Right atrium auricular region (tissue), 2 donors: Measurements from ENCODE around the gene PPP1R26. TPM values are rescaled to one million over a fixed set of nuclear protein-coding genes. Genes with fewer than 3 reads are reported as not detected.

ENCODE experiments used
- DNase-seq: peaks from one replicate; pipeline ENCODE4 v3.0.0-alpha.2; 2019; ENCODE audit warnings: low spot score
- H3K27ac ChIP-seq, 2 donors: fragments of 200-600 bp; sonication (generic); 1 replicate in 1 of 2; 2 replicates in 1 of 2; pipeline ENCODE4 v1.5.1; 2016 to 2019
- H3K27me3 ChIP-seq, 2 donors: fragments of 200-600 bp; sonication (generic); one replicate each; pipeline versions ENCODE4 v1.5.1 to v1.6.0; 2017 to 2019
- H3K36me3 ChIP-seq: fragments of 200-600 bp; sonication (generic); one replicate; pipeline ENCODE4 v1.5.1; 2016
- H3K4me1 ChIP-seq, 2 donors: fragments of 200-600 bp; sonication (generic); one replicate each; pipeline versions ENCODE4 v1.5.1 to v1.6.0; 2017 to 2019
- H3K4me3 ChIP-seq, 2 donors: fragments of 200-600 bp; sonication (generic); 1 replicate in 1 of 2; 2 replicates in 1 of 2; pipeline ENCODE4 v1.5.1; 2017 to 2019; ENCODE audit warnings: mild to moderate bottlenecking in 1 of 2, moderate library complexity in 1 of 2
- H3K9me3 ChIP-seq, 2 donors: fragments of 200-600 bp; sonication (generic); one replicate each; pipeline ENCODE4 v1.5.1; 2019
- CTCF ChIP-seq, 2 donors: fragments of 200-600 bp; sonication (generic); IDR thresholded peaks; one replicate each; pipeline ENCODE4 v1.5.1; 2019; ENCODE audit warnings: antibody characterized with exemption in 2 of 2
- total RNA-seq, 2 donors: library from RNA; depleted of rRNA; stranded (reverse); fragments of >200 nt; gene quantifications; one replicate each; pipeline ENCODE4 v1.1.0, GENCODE V29; 2016

Gene PPP1R26
- total RNA-seq, 2 donors from 2014 or later = 17.4 to 18.7 TPM

GRCh38 chr9:135480940-135481310 is 1.3 kb downstream of the PPP1R26 start:
- peaks cover 0 to 20% of the 10 kb centered on the region in 2 donors for H3K4me1 ChIP-seq
- H3K36me3 ChIP-seq = peaks cover 21% of the 10 kb centered on the region
- no peak for TF ChIP-seq CTCF (IDR thresholded peaks at IDR 0.05)
- no peaks in the 10 kb centered on the region for H3K9me3 ChIP-seq
- H3K27me3 ChIP-seq = no peaks in the 10 kb centered on the region
- DNase-seq = no peak
- H3K27ac ChIP-seq = peak overlapping the region in 1 of 2 donors; percentile 35
- H3K4me3 ChIP-seq = peak overlapping the region; percentile 64 to 81

- no peak overlapping the region for H3K4me3 ChIP-seq
- no peaks in the 10 kb centered on the region for H3K27me3 ChIP-seq
- no peak for TF ChIP-seq CTCF (IDR thresholded peaks at IDR 0.05)
- no peak for DNase-seq
- peaks cover 0 to 20% of the 10 kb centered on the region in 2 donors for H3K4me1 ChIP-seq
- H3K27ac ChIP-seq = no peak overlapping the region
- peaks cover 33% of the 10 kb centered on the region for H3K36me3 ChIP-seq
- H3K9me3 ChIP-seq = no peaks in the 10 kb centered on the region
Observed at GRCh38 chr9:135482015-135482754, 2.6 kb downstream of the PPP1R26 start.

- no peak for DNase-seq
- TF ChIP-seq CTCF (IDR thresholded peaks at IDR 0.05) = no peak
- H3K4me1 ChIP-seq = peaks cover 0 to 11% of the 10 kb centered on the region in 2 donors
- H3K9me3 ChIP-seq = no peaks in the 10 kb centered on the region
- no peaks in the 10 kb centered on the region for H3K27me3 ChIP-seq
- H3K36me3 ChIP-seq = peaks cover 41% of the 10 kb centered on the region
- H3K27ac ChIP-seq = no peak overlapping the region
- H3K4me3 ChIP-seq = no peak overlapping the region
Observed at GRCh38 chr9:135484460-135485277, 5.1 kb downstream of the PPP1R26 start.

- no peak overlapping the region for H3K27ac ChIP-seq
- no peak for TF ChIP-seq CTCF (IDR thresholded peaks at IDR 0.05)
- no peak overlapping the region for H3K4me3 ChIP-seq
- no peaks in the 10 kb centered on the region for H3K9me3 ChIP-seq
- H3K4me1 ChIP-seq = peaks cover 0 to 10% of the 10 kb centered on the region in 2 donors
- peaks cover 41% of the 10 kb centered on the region for H3K36me3 ChIP-seq
- no peak for DNase-seq
- no peaks in the 10 kb centered on the region for H3K27me3 ChIP-seq
Observed at GRCh38 chr9:135485385-135485784, 5.8 kb downstream of the PPP1R26 start.

- Histone ChIP-seq H3K36me3 (peaks cover 41% of the 10 kb centered on the region), H3K9me3 (no peaks in the 10 kb centered on the region), H3K27ac (no peak overlapping the region), H3K27me3 (no peaks in the 10 kb centered on the region), H3K4me3 (no peak overlapping the region), H3K4me1 (peaks cover 0 to 5% of the 10 kb centered on the region in 2 donors)
- TF ChIP-seq CTCF (IDR thresholded peaks at IDR 0.05) = no peak
- DNase-seq = no peak
Observed at GRCh38 chr9:135485832-135486231, 6.2 kb downstream of the PPP1R26 start.
